Prostate gland (tissue), 2 donors: ENCODE results near the gene NIPAL3. TPM values are rescaled to one million over a fixed set of nuclear protein-coding genes. Genes with fewer than 3 reads are reported as not detected.
"Not testable (repeated sequence)": the region's sequence is repeated elsewhere in the genome, so short reads cannot be mapped to it uniquely, and the experiment has no call there.

Source experiments
- DNase-seq: peaks from one replicate; pipeline ENCODE4 v3.0.0-alpha.2; 2019; ENCODE audit warnings: low spot score
- H3K27ac ChIP-seq, 2 donors: fragments of 200-600 bp; sonication (generic); 2 replicates each; pipeline ENCODE4 v1.5.1; 2017 to 2019
- H3K27me3 ChIP-seq: fragments of 200-600 bp; sonication (generic); replicated peaks from 2 replicates; pipeline ENCODE4 v1.5.1; 2019; ENCODE audit not compliant: insufficient read depth
- H3K36me3 ChIP-seq, 2 donors: fragments of 200-600 bp; sonication (generic); 1 replicate in 1 of 2; 2 replicates in 1 of 2; pipeline versions ENCODE4 v1.5.1 to v1.8.1; 2017 to 2019
- H3K4me1 ChIP-seq: fragments of 200-600 bp; sonication (generic); replicated peaks from 2 replicates; pipeline ENCODE4 v1.5.1; 2019
- H3K4me3 ChIP-seq, 2 donors: fragments of 200-600 bp; sonication (generic); 2 replicates each; pipeline ENCODE4 v1.5.1; 2017 to 2019
- H3K9me3 ChIP-seq: fragments of 200-600 bp; sonication (generic); 2 replicates; pipeline ENCODE4 v1.5.1; 2017
- POLR2A ChIP-seq: fragments of 450-650 bp; IDR thresholded peaks from one replicate; pipeline ENCODE4 v1.6.1; 2016; ENCODE audit warnings: antibody characterized with exemption, mild to moderate bottlenecking
- POLR2AphosphoS5 ChIP-seq: sonication (generic); formaldehyde crosslinking; IDR thresholded peaks from one replicate; pipeline ENCODE4 v1.6.1; 2017; ENCODE audit warnings: antibody characterized with exemption
- WGBS: methylation state at CpG from one replicate; pipeline ENCODE4 v1.1.5; 2018; 5-methylcytosine and 5-hydroxymethylcytosine counted together
- intact Hi-C: fragments of 100-400 bp; cut with DNase I; formaldehyde crosslinking; loops from one replicate; pipeline ENCODE4 v1.14.2; 2022
- total RNA-seq, 2 donors: library from RNA; depleted of rRNA; stranded (reverse); fragments of >200 nt; gene quantifications; one replicate each; pipeline ENCODE4 v1.1.0, GENCODE V29; 2016
- TF ChIP-seq, protein P1 (sequence below), 4 experiments: fragments of 200-600 bp in 2 of 4; fragments of 450-650 bp in 2 of 4; sonication (generic) in 2 of 4; IDR thresholded peaks; 1 replicate in 3 of 4; 2 replicates in 1 of 4; pipeline ENCODE4 v1.5.1; 2016 to 2019; ENCODE audit warnings: antibody characterized with exemption in 4 of 4, mild to moderate bottlenecking in 2 of 4, moderate library complexity in 2 of 4

The NIPAL3 gene
- total RNA-seq, 2 donors from 2014 or later: 125 to 350 TPM

DNA sequence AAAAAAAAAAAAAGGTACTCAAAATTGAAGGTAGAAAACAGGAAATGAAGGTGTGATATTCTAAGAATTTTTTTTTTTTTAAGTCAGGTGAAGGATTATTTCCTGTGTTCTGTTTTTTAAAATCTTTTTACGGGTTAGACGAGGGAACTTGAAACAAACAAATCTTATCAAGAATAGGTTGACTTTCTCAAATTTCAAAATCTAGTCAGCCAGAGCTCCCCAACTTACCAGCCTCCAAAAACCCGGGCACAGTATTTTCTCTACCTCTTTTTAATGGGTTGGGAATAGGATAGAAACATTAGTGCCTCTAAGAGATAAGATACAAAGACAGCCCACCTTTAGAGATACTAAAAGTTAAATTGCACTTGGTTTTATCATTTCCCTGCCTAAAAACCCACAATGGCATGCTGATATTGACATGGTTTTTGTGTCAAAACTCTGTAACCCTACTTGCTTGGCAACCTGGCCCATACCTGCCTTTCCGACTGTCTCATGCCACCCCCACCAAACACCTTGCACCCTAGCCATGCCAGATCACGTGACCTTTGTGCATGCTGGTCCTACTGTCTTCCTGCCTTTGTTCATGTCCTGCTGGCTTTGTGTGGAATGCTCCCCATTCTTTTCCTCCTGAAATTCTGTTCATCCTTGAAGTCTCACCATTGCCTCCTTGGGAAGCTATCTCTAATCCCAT is 91.2 kb downstream of the NIPAL3 start:
- no peaks in the 10 kb centered on the region for H3K9me3 ChIP-seq
- peak overlapping the region; percentile 53 to 60 for H3K27ac ChIP-seq
- no peaks in the 10 kb centered on the region for H3K4me1 ChIP-seq
- H3K36me3 ChIP-seq: no peaks in the 10 kb centered on the region
- DNase-seq: no peak
- peak overlapping the region in 1 of 2 donors; percentile 77 for H3K4me3 ChIP-seq
- WGBS: 55% methylated on average over 5 of the region's 5 CpGs
- intact Hi-C loops: no loop called here
- TF ChIP-seq POLR2AphosphoS5 (no peak), POLR2A (no peak)
- TF ChIP-seq, protein P1, sequence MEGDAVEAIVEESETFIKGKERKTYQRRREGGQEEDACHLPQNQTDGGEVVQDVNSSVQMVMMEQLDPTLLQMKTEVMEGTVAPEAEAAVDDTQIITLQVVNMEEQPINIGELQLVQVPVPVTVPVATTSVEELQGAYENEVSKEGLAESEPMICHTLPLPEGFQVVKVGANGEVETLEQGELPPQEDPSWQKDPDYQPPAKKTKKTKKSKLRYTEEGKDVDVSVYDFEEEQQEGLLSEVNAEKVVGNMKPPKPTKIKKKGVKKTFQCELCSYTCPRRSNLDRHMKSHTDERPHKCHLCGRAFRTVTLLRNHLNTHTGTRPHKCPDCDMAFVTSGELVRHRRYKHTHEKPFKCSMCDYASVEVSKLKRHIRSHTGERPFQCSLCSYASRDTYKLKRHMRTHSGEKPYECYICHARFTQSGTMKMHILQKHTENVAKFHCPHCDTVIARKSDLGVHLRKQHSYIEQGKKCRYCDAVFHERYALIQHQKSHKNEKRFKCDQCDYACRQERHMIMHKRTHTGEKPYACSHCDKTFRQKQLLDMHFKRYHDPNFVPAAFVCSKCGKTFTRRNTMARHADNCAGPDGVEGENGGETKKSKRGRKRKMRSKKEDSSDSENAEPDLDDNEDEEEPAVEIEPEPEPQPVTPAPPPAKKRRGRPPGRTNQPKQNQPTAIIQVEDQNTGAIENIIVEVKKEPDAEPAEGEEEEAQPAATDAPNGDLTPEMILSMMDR (IDR thresholded peaks at IDR 0.05): no peak
- no peaks in the 10 kb centered on the region for H3K27me3 ChIP-seq

GRCh38 chr1:24507405-24507804 is 91.8 kb downstream of the NIPAL3 start:
- WGBS: 60% methylated on average over 5 of the region's 5 CpGs
- H3K27ac ChIP-seq: peak overlapping the region; percentile 53 to 60
- no peaks in the 10 kb centered on the region for H3K27me3 ChIP-seq
- no peaks in the 10 kb centered on the region for H3K36me3 ChIP-seq
- H3K9me3 ChIP-seq: no peaks in the 10 kb centered on the region
- intact Hi-C loops: no loop called here
- peak overlapping the region in 1 of 2 donors; percentile 17 for H3K4me3 ChIP-seq
- H3K4me1 ChIP-seq: no peaks in the 10 kb centered on the region
- no peak for TF ChIP-seq POLR2AphosphoS5
- TF ChIP-seq, protein P1 (IDR thresholded peaks at IDR 0.05): no peak
- TF ChIP-seq POLR2A: no peak
- DNase-seq: no peak

- Histone ChIP-seq H3K4me1 (no peaks in the 10 kb centered on the region), H3K36me3 (no peaks in the 10 kb centered on the region), H3K4me3 (no peak overlapping the region), H3K27ac (no peak overlapping the region), H3K9me3 (no peaks in the 10 kb centered on the region), H3K27me3 (no peaks in the 10 kb centered on the region)
- WGBS: 89% methylated on average over 5 of the region's 5 CpGs
- intact Hi-C loops: no loop called here
- DNase-seq: no peak
- TF ChIP-seq, protein P1 (IDR thresholded peaks at IDR 0.05): no peak
Measured at GRCh38 chr1:24508911-24509310, 93.3 kb downstream of the NIPAL3 start.

GRCh38 chr1:24513706-24514105 is 98.1 kb downstream of the NIPAL3 start:
- Histone ChIP-seq H3K27ac (peak overlapping the region in 1 of 2 donors; percentile 21), H3K27me3 (no peaks in the 10 kb centered on the region), H3K36me3 (no peaks in the 10 kb centered on the region), H3K4me3 (no peak overlapping the region), H3K9me3 (no peaks in the 10 kb centered on the region), H3K4me1 (no peaks in the 10 kb centered on the region)
- intact Hi-C loops: no loop called here
- WGBS: 54% methylated on average over 2 of the region's 2 CpGs
- no peak for DNase-seq
- no peak for TF ChIP-seq POLR2A
- TF ChIP-seq, protein P1 (IDR thresholded peaks at IDR 0.05): no peak
- no peak for TF ChIP-seq POLR2AphosphoS5

DNA sequence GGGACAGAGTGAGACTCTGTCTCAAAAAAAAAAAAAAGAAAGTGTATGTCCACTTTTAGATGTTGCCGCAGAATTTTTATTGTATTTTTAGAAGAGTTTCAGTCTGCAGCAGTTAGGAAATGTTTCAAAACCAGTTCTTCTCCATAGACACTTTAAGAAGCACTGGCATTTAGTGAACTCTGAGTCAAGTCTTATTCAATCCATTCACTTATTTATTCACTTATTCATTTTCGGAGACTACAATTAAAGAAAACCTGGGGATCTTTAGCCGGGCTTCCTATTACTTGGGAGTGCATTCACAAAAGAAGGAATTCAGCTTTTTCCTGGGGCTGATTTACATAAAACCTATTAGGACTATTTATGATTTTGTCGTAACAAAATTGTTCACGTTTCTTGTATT is 99.3 kb downstream of the NIPAL3 start:
- H3K27me3 ChIP-seq: no peaks in the 10 kb centered on the region
- H3K4me1 ChIP-seq: no peaks in the 10 kb centered on the region
- H3K4me3 ChIP-seq: no peak overlapping the region
- no peak for DNase-seq
- WGBS: 82% methylated on average over 5 of the region's 5 CpGs
- TF ChIP-seq POLR2AphosphoS5 (no peak), POLR2A (no peak)
- TF ChIP-seq, protein P1 (IDR thresholded peaks at IDR 0.05): no peak
- intact Hi-C loops: no loop called here
- no peaks in the 10 kb centered on the region for H3K36me3 ChIP-seq
- no peaks in the 10 kb centered on the region for H3K9me3 ChIP-seq
- no peak overlapping the region for H3K27ac ChIP-seq

DNA sequence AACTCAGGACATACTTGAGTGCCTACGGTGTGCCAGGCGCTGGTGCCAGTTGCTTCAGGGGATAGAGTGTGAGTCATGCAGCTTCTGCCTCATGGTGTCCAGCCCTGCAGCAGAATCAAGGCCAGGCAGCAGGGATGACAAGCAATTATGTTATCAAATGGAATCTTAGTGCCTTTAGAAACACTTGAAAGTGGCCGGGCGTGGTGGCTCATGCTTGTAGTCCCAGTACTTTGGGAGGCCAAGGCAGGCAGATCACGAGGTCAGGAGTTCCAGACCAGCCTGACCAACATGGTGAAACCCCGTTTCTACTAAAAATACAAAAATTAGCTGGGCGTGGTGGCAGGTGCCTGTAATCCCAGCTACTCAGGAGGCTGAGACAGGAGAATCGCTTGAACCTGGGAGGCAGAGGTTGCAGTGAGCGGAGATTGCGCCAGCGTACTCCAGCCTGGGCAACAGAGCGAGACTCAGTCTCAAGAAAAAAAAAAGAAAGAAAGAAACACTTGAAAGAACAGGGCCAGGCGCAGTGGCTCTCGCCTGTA is 100.1 kb downstream of the NIPAL3 start:
- DNase-seq: peak; percentile 41
- intact Hi-C loops, H3K4me3 ChIP-seq, H3K9me3 ChIP-seq, H3K27me3 ChIP-seq, H3K36me3 ChIP-seq, H3K4me1 ChIP-seq: not testable (repeated sequence)
- H3K27ac ChIP-seq: peak overlapping the region in 1 of 2 donors; percentile 41
- 79% methylated on average over 14 of the region's 14 CpGs for WGBS
